Dedifferentiated amniotic fluid mesenchymal stem cell (primary cell): ENCODE results near the gene SEMA3D.

Experiments
- DNase-seq: peaks from one replicate; pipeline ENCODE4 v3.0.0-alpha.2; 2016; ENCODE audit errors: extremely low spot score

SEMA3D gene

GRCh38 chr7:85184599-85185423 lies 2.0 kb downstream of the SEMA3D start:
- peak; percentile 54 for DNase-seq

GRCh38 chr7:85183296-85183695 lies 3.6 kb downstream of the SEMA3D start:
- no peak for DNase-seq

- DNase-seq = peak; percentile 32
Measured at GRCh38 chr7:85178531-85179298, 8.1 kb downstream of the SEMA3D start.

DNA sequence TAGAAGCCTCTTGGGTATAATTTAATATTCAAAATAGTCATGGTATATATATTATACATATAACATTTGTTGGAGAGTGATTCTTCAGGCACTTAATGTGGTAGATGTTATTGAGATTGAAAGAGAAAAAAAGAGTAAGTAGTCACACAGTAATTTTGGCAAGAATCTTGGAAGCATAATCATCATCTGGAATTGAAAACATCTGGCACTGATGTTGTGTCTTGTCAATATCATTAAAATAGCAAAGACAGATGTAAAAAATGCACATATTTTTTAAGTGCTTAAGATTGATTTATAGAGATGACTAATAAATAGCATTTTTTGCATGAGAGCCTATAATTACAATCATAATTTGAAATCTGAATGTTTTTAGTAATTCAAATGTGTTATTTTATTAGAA lies 9.5 kb downstream of the SEMA3D start:
- peak; percentile 24 for DNase-seq

DNA sequence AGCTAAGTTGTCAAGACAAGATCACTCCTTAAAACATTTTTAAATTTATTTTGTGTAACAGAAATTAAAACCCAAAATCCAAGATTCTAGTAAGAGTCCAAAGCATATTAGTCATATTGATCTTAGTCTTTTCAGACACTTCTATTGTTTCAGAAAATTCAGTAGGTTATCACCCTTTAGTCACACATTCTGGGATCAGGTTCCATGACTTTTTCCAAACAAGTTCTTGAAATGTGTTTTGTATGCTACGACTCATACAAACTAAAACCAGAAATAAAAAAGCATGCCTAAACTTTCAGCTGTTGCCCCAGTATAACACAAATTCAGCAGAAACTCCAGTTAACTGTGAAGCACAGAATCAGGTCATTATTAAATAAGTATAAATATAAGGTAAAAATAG lies 10.7 kb downstream of the SEMA3D start:
- DNase-seq = peak; percentile 40

GRCh38 chr7:85175217-85175616 lies 11.6 kb downstream of the SEMA3D start:
- peak; percentile 52 for DNase-seq

DNA sequence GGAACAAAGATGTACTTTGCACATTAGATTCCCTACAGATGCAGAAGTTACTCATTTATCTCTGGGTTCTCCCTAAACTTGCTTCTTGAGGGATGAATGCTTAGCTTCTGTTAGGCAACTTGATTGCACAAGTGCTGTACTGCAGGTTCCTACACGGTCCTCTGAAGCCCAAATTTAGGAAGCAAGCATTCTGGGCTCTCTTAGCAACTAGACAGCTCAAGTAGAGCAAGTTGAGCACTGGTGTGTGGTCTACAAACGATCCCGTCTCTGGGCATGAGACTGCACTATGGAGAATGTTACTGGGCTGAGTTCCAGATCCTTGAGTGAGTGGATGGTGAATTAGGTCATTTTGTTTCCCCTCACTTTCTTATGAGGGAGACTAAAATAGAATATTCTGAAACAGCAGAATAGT lies 14.3 kb downstream of the SEMA3D start:
- DNase-seq = peak; percentile 83

- no peak for DNase-seq
Measured at GRCh38 chr7:85167636-85168035, 19.2 kb downstream of the SEMA3D start.

- no peak for DNase-seq
Measured at GRCh38 chr7:85165263-85165662, 21.6 kb downstream of the SEMA3D start.

GRCh38 chr7:85164376-85164775 lies 22.5 kb downstream of the SEMA3D start:
- DNase-seq = no peak

DNA sequence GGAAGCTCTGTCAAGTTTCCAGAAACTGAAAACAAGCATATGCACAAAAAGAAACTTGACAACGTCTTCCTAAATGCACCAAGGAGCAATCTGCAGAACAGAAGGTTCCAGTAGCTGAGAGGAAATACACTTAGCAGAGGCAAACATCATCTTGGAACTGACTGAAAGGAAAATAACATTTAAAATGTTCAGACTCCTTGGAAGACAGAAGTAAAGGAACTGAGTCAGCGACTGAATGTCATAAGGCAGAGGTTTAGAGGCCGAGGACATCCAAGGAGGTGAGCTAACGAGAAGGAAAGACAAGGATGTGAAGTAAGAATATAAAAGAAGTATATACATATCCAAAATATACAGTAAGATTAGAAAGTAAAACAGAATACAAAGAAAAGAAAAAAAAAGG lies 24.1 kb downstream of the SEMA3D start:
- no peak for DNase-seq

DNA sequence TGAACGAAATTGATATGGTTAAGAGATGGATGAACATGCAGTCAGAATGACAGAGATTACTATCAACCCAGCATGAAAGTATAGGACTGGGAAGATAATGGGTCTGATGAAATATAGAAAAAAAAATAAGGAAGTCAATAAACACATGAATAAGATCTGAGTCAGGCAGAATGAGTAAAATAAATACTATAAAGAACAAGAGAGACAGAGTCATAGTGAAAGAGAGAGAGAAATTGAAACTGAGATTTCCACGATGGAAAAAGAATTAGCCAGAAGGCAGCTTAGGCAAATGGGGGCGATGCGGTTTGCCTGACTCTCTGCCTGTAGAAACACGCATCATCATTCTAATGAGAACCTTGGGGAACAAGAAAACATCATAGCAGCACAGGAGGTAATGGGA lies 26.6 kb downstream of the SEMA3D start:
- DNase-seq = peak; percentile 56

DNA sequence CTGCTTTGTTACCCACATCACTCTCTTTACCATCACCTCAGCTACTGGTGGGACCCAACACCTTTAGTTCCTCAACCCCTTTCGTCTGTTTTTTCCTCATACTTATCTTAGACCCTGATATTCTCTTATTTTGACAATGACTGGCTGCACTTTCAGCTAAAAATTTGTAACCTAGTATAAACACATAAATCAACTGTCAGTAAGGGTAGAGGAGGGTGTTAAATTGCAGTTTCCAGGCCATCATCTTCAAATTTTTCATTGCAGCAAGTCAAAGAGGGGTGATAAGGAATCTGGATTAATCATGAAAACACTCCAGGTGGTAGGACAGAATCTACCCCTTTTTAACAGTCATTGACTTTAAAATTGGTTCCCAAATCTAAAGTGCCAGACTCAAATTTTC lies 27.9 kb downstream of the SEMA3D start:
- DNase-seq = no peak

GRCh38 chr7:85156661-85157208 lies 30.1 kb downstream of the SEMA3D start:
- no peak for DNase-seq

GRCh38 chr7:85154282-85154937 lies 32.4 kb downstream of the SEMA3D start:
- DNase-seq = no peak

- no peak for DNase-seq
Measured at GRCh38 chr7:85153715-85154114, 33.1 kb downstream of the SEMA3D start.

- DNase-seq = no peak
Measured at GRCh38 chr7:85150624-85151023, 36.2 kb downstream of the SEMA3D start.

DNA sequence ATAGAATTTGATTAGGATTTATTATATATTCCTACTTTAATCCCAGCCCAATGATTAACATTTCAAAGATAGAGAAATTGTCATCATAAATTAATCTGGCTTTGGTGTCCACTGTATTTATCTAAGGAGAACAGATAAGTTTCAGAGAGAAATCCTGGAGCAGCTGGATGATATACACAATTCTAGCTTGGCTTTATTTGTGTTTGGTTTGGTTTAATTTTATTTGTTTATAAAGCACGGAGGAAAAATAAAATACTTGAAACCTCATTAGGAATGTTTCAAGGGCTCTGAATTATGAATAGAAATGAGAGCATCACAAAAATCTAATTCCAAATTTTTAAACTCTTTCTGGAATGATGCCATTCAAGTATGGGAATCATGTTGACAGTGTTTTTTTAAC lies 42.1 kb downstream of the SEMA3D start:
- no peak for DNase-seq

- DNase-seq = peak; percentile 85
Measured at GRCh38 chr7:85135977-85136376, 50.9 kb downstream of the SEMA3D start.

- DNase-seq = no peak
Measured at GRCh38 chr7:85133560-85133959, 53.3 kb downstream of the SEMA3D start.

- DNase-seq = no peak
Measured at GRCh38 chr7:85133006-85133405, 53.9 kb downstream of the SEMA3D start.

- no peak for DNase-seq
Measured at GRCh38 chr7:85130702-85131101, 56.2 kb downstream of the SEMA3D start.
